ENCODE results near the gene QRFPR.

DNA sequence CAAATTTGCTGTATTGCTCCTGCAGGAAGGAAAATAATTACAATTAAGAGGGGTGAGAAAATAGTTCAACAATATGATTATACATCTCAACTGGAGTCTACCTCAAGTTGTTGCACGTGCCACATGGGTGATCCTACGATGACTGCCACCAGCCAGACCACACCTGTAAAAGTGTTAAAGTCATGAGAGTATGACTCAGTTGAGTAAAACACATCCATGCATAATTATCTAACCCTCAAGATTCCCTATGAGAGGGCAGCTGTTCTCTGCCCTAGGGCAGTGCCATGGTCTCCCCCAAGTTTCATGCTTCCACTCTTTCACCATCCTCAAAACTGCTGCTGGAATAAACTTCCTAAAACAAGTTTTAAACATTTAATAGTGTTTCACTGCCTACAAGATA, 44.1 kb downstream of the QRFPR start:
- TF ChIP-seq BHLHE40 (IDR thresholded peaks at IDR 0.05; ENCODE audit: borderline replicate concordance) = no peak
- no peak for TF ChIP-seq LEF1 (IDR thresholded peaks at IDR 0.05; ENCODE audit: borderline replicate concordance)
- no peak for TF ChIP-seq NFRKB (IDR thresholded peaks at IDR 0.05)
- no peak for TF ChIP-seq FOXA1 (IDR thresholded peaks at IDR 0.05)
- TF ChIP-seq SP1 (IDR thresholded peaks at IDR 0.05) = no peak
- TF ChIP-seq TARDBP (IDR thresholded peaks at IDR 0.05) = no peak
- TF ChIP-seq CTBP1 (IDR thresholded peaks at IDR 0.05; ENCODE audit: borderline replicate concordance) = no peak
- TF ChIP-seq FOXK2 (IDR thresholded peaks at IDR 0.05) = no peak
- no peak for TF ChIP-seq L3MBTL2 (conservative IDR thresholded peaks at IDR 0.05)
- no peak for TF ChIP-seq ARNT (IDR thresholded peaks at IDR 0.05)
